Stimulated activated CD8-positive, alpha-beta memory T cell treated with anti-CD3 and anti-CD28 coated beads, Interleukin-12 subunit alpha, Interleukin-12 subunit beta, amount 100 ng/mL, for 24 hours (primary cell): ENCODE results near the gene TMEM176A.

Source experiments
- DNase-seq: peaks from one replicate; pipeline ENCODE4 v3.0.0-alpha.2; 2020; ENCODE audit errors: extremely low read depth

TMEM176A gene

GRCh38 chr7:150849204-150849775 lies 48.7 kb downstream of the TMEM176A start:
- no peak for DNase-seq

DNA sequence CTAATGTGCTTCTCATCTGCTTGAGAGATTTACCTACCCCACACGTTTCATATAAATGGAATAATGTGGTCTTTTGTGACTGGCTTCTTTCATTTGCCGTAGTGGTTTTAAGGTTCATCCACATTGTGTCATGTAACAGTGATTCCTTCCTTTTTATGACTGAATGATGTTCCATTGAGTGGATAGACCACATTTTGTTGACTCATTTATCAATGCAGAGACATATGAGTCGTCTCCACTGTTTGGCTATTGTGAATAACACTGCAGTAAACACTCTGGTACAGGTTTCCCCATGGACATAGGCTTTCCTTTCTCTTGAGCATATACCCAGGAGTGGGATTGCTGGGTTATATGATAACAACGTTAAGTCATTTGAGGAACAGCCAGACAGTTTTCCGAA lies 49.7 kb downstream of the TMEM176A start:
- DNase-seq, result no peak

DNA sequence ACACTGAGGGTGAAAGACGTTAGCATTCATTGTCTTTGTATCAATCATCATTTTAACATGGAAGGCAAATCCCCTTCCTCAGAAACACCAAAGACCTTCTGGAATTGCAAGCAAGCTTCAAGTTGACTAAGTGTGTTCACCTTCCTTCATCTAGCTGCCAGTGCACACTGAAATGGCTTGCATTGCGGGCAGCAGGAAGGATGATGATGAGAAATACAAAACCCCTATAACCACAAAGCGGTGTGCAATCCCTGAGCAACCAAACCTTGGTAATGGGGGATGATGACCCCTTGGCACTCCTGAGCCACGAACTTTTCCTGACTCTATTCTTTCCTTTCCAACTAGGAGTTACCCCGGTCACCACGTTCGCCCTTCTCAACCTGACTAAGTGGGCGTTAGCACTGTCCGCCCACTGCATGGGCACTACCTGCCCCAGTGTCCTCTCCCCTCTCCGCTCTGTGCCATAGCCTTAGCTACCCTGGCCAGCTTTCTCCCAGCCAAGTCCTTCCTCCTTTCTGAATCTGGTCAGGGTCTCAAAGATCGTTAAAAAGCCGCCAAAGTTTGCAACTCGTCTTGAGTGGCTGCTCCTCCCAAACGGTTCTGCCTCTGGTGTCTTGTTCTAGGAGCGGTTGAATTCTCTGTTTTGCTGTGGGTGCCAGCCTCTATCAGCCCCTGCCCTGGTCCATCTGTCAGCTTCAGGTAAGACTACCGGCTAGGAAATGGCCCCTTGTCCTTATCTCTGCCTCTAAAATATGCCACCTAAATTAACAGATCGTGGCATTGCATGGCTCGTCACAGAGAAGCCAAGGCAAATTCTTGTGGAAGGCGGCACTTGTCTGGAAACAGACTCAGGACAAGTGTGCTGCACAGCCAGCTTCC lies 51.2 kb downstream of the TMEM176A start:
- no peak for DNase-seq

- no peak for DNase-seq
Observed at GRCh38 chr7:150852371-150852905, 51.9 kb downstream of the TMEM176A start, which contains the start of gene AOC1. AOC1 (plus strand) TSS chr7:150852517; CDS start chr7:150856471, 3,954 bp downstream.

DNA sequence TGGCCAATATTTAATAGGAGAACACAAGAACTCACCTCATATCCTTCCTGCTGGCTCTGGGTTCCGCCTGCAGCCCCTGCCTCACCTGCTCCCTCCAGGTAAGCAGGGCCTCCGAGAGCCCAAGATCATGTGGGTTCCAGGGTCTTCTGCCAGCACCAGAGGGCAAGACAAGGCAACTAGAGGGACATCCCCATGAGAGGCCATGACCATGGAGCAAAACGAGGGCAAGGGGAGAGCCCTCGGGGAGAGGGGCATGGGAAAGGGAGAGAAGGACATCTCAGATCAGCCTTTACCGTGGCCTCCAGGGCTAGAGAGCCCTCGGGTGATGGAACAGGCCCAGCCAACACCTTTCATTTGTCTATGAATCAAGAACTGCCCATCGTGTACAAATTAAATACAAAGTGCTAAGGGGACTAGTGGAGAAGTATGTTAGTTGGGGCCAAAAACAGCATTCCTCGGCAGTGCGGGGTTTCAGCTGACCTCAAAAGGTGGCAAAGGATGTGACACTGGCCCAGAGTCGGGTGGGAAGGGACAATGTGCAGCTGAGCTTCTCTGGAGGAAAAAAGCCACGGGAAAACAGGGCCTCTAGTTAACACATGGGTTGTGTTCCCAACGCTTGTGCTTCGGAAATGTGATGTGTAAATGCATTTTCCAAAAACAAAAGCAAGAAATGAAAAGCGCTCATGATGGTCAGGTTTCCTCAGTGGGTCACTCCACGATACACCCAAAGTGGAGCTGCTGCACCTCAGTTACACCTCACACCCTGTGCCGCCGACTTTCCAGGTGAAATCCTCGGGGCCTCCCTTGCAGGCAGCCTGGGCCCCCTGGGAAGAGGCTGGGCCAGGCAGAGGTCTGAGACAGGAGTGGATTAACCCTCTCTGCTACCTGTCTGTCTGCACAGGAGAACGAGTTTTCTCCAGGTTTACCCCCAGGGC lies 53.8 kb downstream of the TMEM176A start:
- DNase-seq, result no peak
